Caco-2 (cell line): ENCODE measurements around the gene PACS2. TPM values are rescaled to one million over a fixed set of nuclear protein-coding genes. Genes with fewer than 3 reads are reported as not detected.

Source experiments
- BruUV-seq: library from RNA; stranded (reverse); fragments of 400-500 nt; replicated peaks from 2 replicates; lab custom pipeline; 2021; lab: Mats Ljungman, UMichigan
- CTCF ChIA-PET: fragments of 300-600 bp; sonication (Branson Sonifier 250); formaldehyde crosslinking; loops from one replicate; lab custom pipeline; 2022; ENCODE audit warnings: antibody characterized with exemption; lab: Charles Lee
- POLR2A ChIA-PET: fragments of 300-600 bp; sonication (Branson Sonifier 250); formaldehyde crosslinking; loops from one replicate; lab custom pipeline; 2022; ENCODE audit warnings: antibody characterized with exemption; lab: Charles Lee
- DNase-seq, 2 experiments: peaks; one replicate each; pipeline versions ENCODE4 v3.0.0 to v3.0.0-alpha.2; 2020 to 2022
- H3K27me3 ChIP-seq: replicated peaks from 2 replicates; pipeline ENCODE4 v1.6.0; 2011; ENCODE audit warnings: low read length; ENCODE audit not compliant: control insufficient read depth, insufficient read depth
- H3K36me3 ChIP-seq: 2 replicates; pipeline ENCODE4 v1.5.1; 2011; ENCODE audit warnings: low read length; ENCODE audit not compliant: control insufficient read depth, insufficient read depth
- H3K4me1 ChIP-seq: fragments of 250-450 bp; sonication (Bioruptor Pico); 2 replicates; pipeline ENCODE4 v1.5.1; 2020; ENCODE audit warnings: mild to moderate bottlenecking
- H3K4me3 ChIP-seq: 2 replicates; pipeline ENCODE4 v1.5.1; 2011; ENCODE audit warnings: low read depth, mild to moderate bottlenecking, control low read depth, low read length
- H3K9me3 ChIP-seq: fragments of 250-450 bp; sonication (Bioruptor Pico); 2 replicates; pipeline ENCODE4 v1.5.1; 2020; ENCODE audit warnings: mild to moderate bottlenecking, moderate library complexity
- H3K27ac Mint-ChIP-seq: one replicate; pipeline ENCODE4 v1.8.0; 2022; ENCODE audit warnings: mixed read lengths; ENCODE audit not compliant: unreplicated experiment
- H3K27me3 Mint-ChIP-seq: one replicate; pipeline ENCODE4 v1.8.0; 2022; ENCODE audit warnings: mixed read lengths; ENCODE audit not compliant: insufficient read depth, unreplicated experiment
- H3K36me3 Mint-ChIP-seq: one replicate; pipeline ENCODE4 v1.8.0; 2022; ENCODE audit warnings: mild to moderate bottlenecking, mixed read lengths; ENCODE audit not compliant: insufficient read depth, unreplicated experiment
- H3K4me1 Mint-ChIP-seq: one replicate; pipeline ENCODE4 v1.8.0; 2022; ENCODE audit warnings: low read depth, mixed read lengths; ENCODE audit not compliant: unreplicated experiment
- H3K4me3 Mint-ChIP-seq: one replicate; pipeline ENCODE4 v1.8.0; 2022; ENCODE audit warnings: mild to moderate bottlenecking, moderate library complexity, mixed read lengths; ENCODE audit not compliant: unreplicated experiment
- H3K9me3 Mint-ChIP-seq: one replicate; pipeline ENCODE4 v1.8.0; 2022; ENCODE audit warnings: mixed read lengths; ENCODE audit not compliant: unreplicated experiment
- CTCF ChIP-seq, 2 experiments: fragments of 200-600 bp in 1 of 2; IDR thresholded peaks; 1 replicate in 1 of 2; 2 replicates in 1 of 2; pipeline versions ENCODE4 v1.5.1 to v1.8.0; 2011 to 2022; ENCODE audit warnings: antibody characterized with exemption in 1 of 2, control low read depth in 1 of 2, inconsistent platforms in 1 of 2, low read depth in 1 of 2, low read length in 1 of 2, mild to moderate bottlenecking in 1 of 2, moderate library complexity in 1 of 2; ENCODE audit not compliant: insufficient read depth in 1 of 2, severe bottlenecking in 1 of 2, unreplicated experiment in 1 of 2
- intact Hi-C: fragments of 100-400 bp; cut with micrococcal nuclease; formaldehyde crosslinking; loops from one replicate; pipeline ENCODE4 v1.10.0; 2022; ENCODE audit not compliant: unreplicated experiment
- total RNA-seq: library from RNA; stranded (reverse); gene quantifications from 2 replicates; pipeline ENCODE4 v1.2.3, GENCODE V29; 2022

The PACS2 gene
- total RNA-seq, 1 experiment from 2014 or later: 58.1 TPM

- intact Hi-C loops: no loop called here
- no peaks in the 10 kb centered on the region for H3K9me3 Mint-ChIP-seq
- no peak overlapping the region for H3K4me3 Mint-ChIP-seq
- no TSS peak for BruUV-seq
- DNase-seq: no peak
- H3K27me3 Mint-ChIP-seq: no peaks in the 10 kb centered on the region
- Histone ChIP-seq H3K36me3 (peaks cover 2% of the 10 kb centered on the region), H3K27me3 (no peaks in the 10 kb centered on the region), H3K4me3 (no peak overlapping the region), H3K9me3 (no peaks in the 10 kb centered on the region), H3K4me1 (0 out of 2 replicates have a peak, but pooled peaks cover 6% of the 10 kb centered on the region)
- no peak for TF ChIP-seq CTCF (IDR thresholded peaks at IDR 0.05; ENCODE audit: insufficient read depth in 1 of 2, low read depth in 1 of 2, low read length in 1 of 2, severe bottlenecking in 1 of 2, unreplicated experiment in 1 of 2)
- H3K27ac Mint-ChIP-seq: no peak overlapping the region
- peaks cover 63% of the 10 kb centered on the region for H3K36me3 Mint-ChIP-seq
- CTCF ChIA-PET: no interaction called here
- no peaks in the 10 kb centered on the region for H3K4me1 Mint-ChIP-seq
- POLR2A ChIA-PET: no interaction called here
Measured at GRCh38 chr14:105425823-105426247, 111.3 kb downstream of the PACS2 start.

- no peaks in the 10 kb centered on the region for H3K9me3 ChIP-seq
- POLR2A ChIA-PET: no interaction called here
- peaks cover 2% of the 10 kb centered on the region; the same call in 1 of the 2 replicates for H3K36me3 ChIP-seq
- no peak overlapping the region for H3K4me3 ChIP-seq
- H3K4me1 ChIP-seq: no peaks in the 10 kb centered on the region
- H3K9me3 Mint-ChIP-seq: no peaks in the 10 kb centered on the region
- H3K4me1 Mint-ChIP-seq: no peaks in the 10 kb centered on the region
- CTCF ChIA-PET: no interaction called here
- no peaks in the 10 kb centered on the region for H3K27me3 ChIP-seq
- intact Hi-C loops: no loop called here
- H3K27ac Mint-ChIP-seq: no peak overlapping the region
- TF ChIP-seq CTCF (IDR thresholded peaks at IDR 0.05; ENCODE audit: insufficient read depth in 1 of 2, low read depth in 1 of 2, low read length in 1 of 2, severe bottlenecking in 1 of 2, unreplicated experiment in 1 of 2): no peak
- H3K27me3 Mint-ChIP-seq: no peaks in the 10 kb centered on the region
- peaks cover 63% of the 10 kb centered on the region for H3K36me3 Mint-ChIP-seq
- no peak for DNase-seq
- no peak overlapping the region for H3K4me3 Mint-ChIP-seq
- no TSS peak for BruUV-seq
Measured at GRCh38 chr14:105426416-105427130, 112.0 kb downstream of the PACS2 start.

GRCh38 chr14:105427412-105427811 lies 112.9 kb downstream of the PACS2 start:
- intact Hi-C loops: no loop called here
- no TSS peak for BruUV-seq
- H3K4me3 Mint-ChIP-seq: no peak overlapping the region

More at GRCh38 chr14:105427412-105427811, 112.9 kb downstream of the PACS2 start:
- no peaks in the 10 kb centered on the region for H3K4me1 ChIP-seq
- H3K4me1 Mint-ChIP-seq: no peaks in the 10 kb centered on the region
- peaks cover 2% of the 10 kb centered on the region; the same call in 1 of the 2 replicates for H3K36me3 ChIP-seq
- ChIA-PET POLR2A (no interaction called here), CTCF (no interaction called here)
- peaks cover 64% of the 10 kb centered on the region for H3K36me3 Mint-ChIP-seq
- DNase-seq: no peak
- H3K9me3 ChIP-seq: no peaks in the 10 kb centered on the region
- no peak overlapping the region for H3K27ac Mint-ChIP-seq
- no peaks in the 10 kb centered on the region for H3K27me3 Mint-ChIP-seq
- H3K4me3 ChIP-seq: no peak overlapping the region
- no peak for TF ChIP-seq CTCF (IDR thresholded peaks at IDR 0.05; ENCODE audit: insufficient read depth in 1 of 2, low read depth in 1 of 2, low read length in 1 of 2, severe bottlenecking in 1 of 2, unreplicated experiment in 1 of 2)
- H3K27me3 ChIP-seq: no peaks in the 10 kb centered on the region
- no peaks in the 10 kb centered on the region for H3K9me3 Mint-ChIP-seq
